ENCODE results near the gene BICDL1. TPM values are rescaled to one million over a fixed set of nuclear protein-coding genes. Genes with fewer than 3 reads are reported as not detected.

The BICDL1 gene
- polyA plus RNA-seq, 1 experiment = not detected

GRCh38 chr12:120056739-120057138, 67.7 kb downstream of the BICDL1 start:
- Histone ChIP-seq H3K4me3 (ENCODE audit: low read depth, low read length) (no peak overlapping the region), H3K27ac (ENCODE audit: low read depth, low read length) (no peak overlapping the region), H3K9me3 (ENCODE audit: control insufficient read depth, insufficient read depth, low read length) (no peaks in the 10 kb centered on the region), H3K27me3 (ENCODE audit: control insufficient read depth, insufficient read depth, low read length) (peaks cover 11% of the 10 kb centered on the region)
- CTCF ChIA-PET = no interaction called here
- TF ChIP-seq, protein P1, sequence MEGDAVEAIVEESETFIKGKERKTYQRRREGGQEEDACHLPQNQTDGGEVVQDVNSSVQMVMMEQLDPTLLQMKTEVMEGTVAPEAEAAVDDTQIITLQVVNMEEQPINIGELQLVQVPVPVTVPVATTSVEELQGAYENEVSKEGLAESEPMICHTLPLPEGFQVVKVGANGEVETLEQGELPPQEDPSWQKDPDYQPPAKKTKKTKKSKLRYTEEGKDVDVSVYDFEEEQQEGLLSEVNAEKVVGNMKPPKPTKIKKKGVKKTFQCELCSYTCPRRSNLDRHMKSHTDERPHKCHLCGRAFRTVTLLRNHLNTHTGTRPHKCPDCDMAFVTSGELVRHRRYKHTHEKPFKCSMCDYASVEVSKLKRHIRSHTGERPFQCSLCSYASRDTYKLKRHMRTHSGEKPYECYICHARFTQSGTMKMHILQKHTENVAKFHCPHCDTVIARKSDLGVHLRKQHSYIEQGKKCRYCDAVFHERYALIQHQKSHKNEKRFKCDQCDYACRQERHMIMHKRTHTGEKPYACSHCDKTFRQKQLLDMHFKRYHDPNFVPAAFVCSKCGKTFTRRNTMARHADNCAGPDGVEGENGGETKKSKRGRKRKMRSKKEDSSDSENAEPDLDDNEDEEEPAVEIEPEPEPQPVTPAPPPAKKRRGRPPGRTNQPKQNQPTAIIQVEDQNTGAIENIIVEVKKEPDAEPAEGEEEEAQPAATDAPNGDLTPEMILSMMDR (IDR thresholded peaks at IDR 0.05; ENCODE audit: low read depth, low read length) = no peak
- POLR2A ChIA-PET = no interaction called here
- DNase-seq (ENCODE audit: low read depth, low spot score) = no peak

- TF ChIP-seq, protein P1 (IDR thresholded peaks at IDR 0.05; ENCODE audit: low read depth, low read length) = no peak
- DNase-seq (ENCODE audit: low read depth, low spot score) = no peak
- Histone ChIP-seq H3K4me3 (ENCODE audit: low read depth, low read length) (no peak overlapping the region), H3K27me3 (ENCODE audit: control insufficient read depth, insufficient read depth, low read length) (peaks cover 39% of the 10 kb centered on the region), H3K27ac (ENCODE audit: low read depth, low read length) (no peak overlapping the region), H3K9me3 (ENCODE audit: control insufficient read depth, insufficient read depth, low read length) (no peaks in the 10 kb centered on the region)
- ChIA-PET POLR2A (no interaction called here), CTCF (no interaction called here)
Measured at GRCh38 chr12:120060196-120060595, 71.2 kb downstream of the BICDL1 start.

DNA sequence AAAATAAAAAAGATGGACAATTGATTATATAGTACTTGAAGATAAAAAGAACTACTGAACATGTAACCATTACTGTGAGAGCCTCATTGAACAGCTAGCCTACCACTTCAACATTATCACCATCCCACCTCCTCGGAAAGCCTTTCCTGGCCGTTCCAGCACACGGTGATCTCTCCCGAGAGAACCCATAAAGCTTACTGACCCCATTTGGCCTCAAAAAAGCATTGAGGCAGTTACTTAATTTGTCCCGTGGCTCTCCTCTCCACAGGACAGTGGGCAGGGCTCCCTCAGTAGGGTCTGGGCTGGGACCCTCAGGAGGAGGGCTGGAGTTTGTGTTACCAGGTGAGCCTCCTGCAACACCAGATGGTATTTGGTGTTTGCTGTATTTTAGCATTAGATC, 71.7 kb downstream of the BICDL1 start:
- no peak for DNase-seq (ENCODE audit: low read depth, low spot score)
- CTCF ChIA-PET = no interaction called here
- POLR2A ChIA-PET = no interaction called here

DNA sequence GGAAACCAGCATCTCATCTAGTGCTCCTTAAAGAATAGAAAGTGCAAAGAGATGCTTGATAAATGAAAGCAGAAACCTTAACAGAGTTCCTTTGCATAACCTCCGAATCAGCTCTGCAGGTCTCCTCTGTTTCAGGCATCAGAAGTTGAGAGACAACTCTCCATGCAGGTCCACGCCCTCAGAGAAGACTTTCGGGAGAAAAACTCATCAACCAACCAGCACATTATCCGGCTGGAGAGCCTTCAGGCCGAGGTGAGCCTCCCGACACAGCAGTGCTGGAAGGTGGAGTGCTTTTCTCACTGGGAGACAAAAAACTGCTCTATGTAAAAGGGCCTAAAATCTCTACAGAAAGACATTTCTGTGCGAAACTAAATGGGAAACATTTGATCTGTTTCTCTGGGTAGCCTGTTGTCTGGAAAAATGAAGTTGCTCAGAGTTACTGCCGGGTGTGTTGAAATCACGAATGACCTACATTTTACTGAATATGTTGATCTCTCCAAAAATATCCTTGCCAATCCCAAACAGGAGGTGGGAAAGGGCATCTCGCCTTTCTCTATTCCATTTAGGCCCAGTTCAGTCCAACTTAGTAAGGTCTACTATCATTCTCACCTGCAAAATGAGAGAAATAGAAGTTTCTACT, 72.7 kb downstream of the BICDL1 start:
- H3K4me3 ChIP-seq (ENCODE audit: low read depth, low read length) = no peak overlapping the region
- TF ChIP-seq, protein P1 (IDR thresholded peaks at IDR 0.05; ENCODE audit: low read depth, low read length) = no peak
- no peak for DNase-seq (ENCODE audit: low read depth, low spot score)
- no peaks in the 10 kb centered on the region for H3K9me3 ChIP-seq (ENCODE audit: control insufficient read depth, insufficient read depth, low read length)
- ChIA-PET CTCF (no interaction called here), POLR2A (no interaction called here)
- H3K27ac ChIP-seq (ENCODE audit: low read depth, low read length) = no peak overlapping the region
- peaks cover 45% of the 10 kb centered on the region for H3K27me3 ChIP-seq (ENCODE audit: control insufficient read depth, insufficient read depth, low read length)

More for the DNA sequence above, 71.7 kb downstream of the BICDL1 start:
- TF ChIP-seq, protein P1 (IDR thresholded peaks at IDR 0.05; ENCODE audit: low read depth, low read length) = no peak
- Histone ChIP-seq H3K9me3 (ENCODE audit: control insufficient read depth, insufficient read depth, low read length) (no peaks in the 10 kb centered on the region), H3K27ac (ENCODE audit: low read depth, low read length) (no peak overlapping the region), H3K4me3 (ENCODE audit: low read depth, low read length) (no peak overlapping the region), H3K27me3 (ENCODE audit: control insufficient read depth, insufficient read depth, low read length) (peaks cover 41% of the 10 kb centered on the region)

DNA sequence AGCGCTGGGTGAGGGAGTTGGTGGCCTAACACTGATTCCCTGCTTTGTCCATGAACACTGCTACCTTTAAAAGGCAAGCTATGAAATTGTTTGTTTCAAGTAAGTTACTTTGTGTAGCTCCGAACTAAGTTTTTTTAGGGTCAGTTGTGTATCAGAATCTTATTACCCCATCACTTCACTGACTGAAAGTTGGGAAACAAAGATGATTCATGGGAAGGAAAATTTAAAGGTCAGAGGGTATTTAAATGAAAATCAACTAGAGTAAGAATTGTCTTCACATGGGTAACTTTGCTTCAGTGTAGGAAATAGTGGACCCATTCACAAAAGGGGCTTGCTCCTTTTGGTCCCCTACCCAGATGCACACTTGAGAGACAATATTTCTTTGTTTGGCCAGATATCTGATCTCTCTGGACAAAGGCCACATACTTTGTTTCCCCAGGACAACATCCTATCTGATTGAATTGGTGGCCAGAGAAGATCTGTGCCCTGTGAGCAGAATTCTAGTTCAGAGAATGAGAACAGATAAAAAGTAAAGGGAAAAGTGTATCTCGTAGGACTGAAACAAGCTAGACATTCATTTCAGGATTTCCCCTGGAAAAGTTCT, 74.0 kb downstream of the BICDL1 start:
- POLR2A ChIA-PET = no interaction called here
- no peak for DNase-seq (ENCODE audit: low read depth, low spot score)
- CTCF ChIA-PET = no interaction called here

More for the DNA sequence above, 74.0 kb downstream of the BICDL1 start:
- H3K27ac ChIP-seq (ENCODE audit: low read depth, low read length) = no peak overlapping the region
- H3K4me3 ChIP-seq (ENCODE audit: low read depth, low read length) = no peak overlapping the region
- peaks cover 49% of the 10 kb centered on the region for H3K27me3 ChIP-seq (ENCODE audit: control insufficient read depth, insufficient read depth, low read length)
- TF ChIP-seq, protein P1 (IDR thresholded peaks at IDR 0.05; ENCODE audit: low read depth, low read length) = no peak
- H3K9me3 ChIP-seq (ENCODE audit: control insufficient read depth, insufficient read depth, low read length) = no peaks in the 10 kb centered on the region

Measured in AG04450 (cell line).